Urinary bladder (tissue), 4 donors: ENCODE results near the gene FAM163A. TPM values are rescaled to one million over a fixed set of nuclear protein-coding genes. Genes with fewer than 3 reads are reported as not detected.
"Not testable (repeated sequence)": the region's sequence is repeated elsewhere in the genome, so short reads cannot be mapped to it uniquely, and the experiment has no call there.

Source experiments
- DNase-seq: peaks from one replicate; pipeline ENCODE4 v3.0.0-alpha.2; 2015; ENCODE audit errors: extremely low spot score
- H3K27ac ChIP-seq: one replicate; pipeline ENCODE4 v1.5.1; 2013; ENCODE audit warnings: low read depth, mild to moderate bottlenecking, moderate library complexity
- H3K36me3 ChIP-seq: one replicate; pipeline ENCODE4 v1.6.1; 2013; ENCODE audit warnings: mild to moderate bottlenecking, moderate library complexity; ENCODE audit not compliant: insufficient read depth
- H3K4me1 ChIP-seq: one replicate; pipeline ENCODE4 v1.6.1; 2013; ENCODE audit warnings: mild to moderate bottlenecking, moderate library complexity; ENCODE audit not compliant: insufficient read depth
- H3K4me3 ChIP-seq: one replicate; pipeline ENCODE4 v1.5.1; 2013; ENCODE audit warnings: low read depth, low read length
- WGBS: extraction: QIAGEN DNeasy Blood & Tissue Kit; methylation state at CpG from one replicate; pipeline ENCODE4 v1.1.7; 2013; 5-methylcytosine and 5-hydroxymethylcytosine counted together
- polyA plus RNA-seq: library from polyadenylated mRNA; stranded (reverse); fragments of 200-250 nt; gene quantifications from one replicate; pipeline ENCODE4 v1.2.3, GENCODE V29; 2013
- total RNA-seq: library from RNA; depleted of rRNA; stranded (reverse); fragments of >200 nt; gene quantifications from one replicate; pipeline ENCODE4 v1.2.3, GENCODE V29; 2014
- donor health status: healthy with polysubstance abuse.
- donor health status: healthy.

FAM163A gene
- total and polyA plus RNA-seq, 2 donors, result 0.30 to 0.53 TPM

DNA sequence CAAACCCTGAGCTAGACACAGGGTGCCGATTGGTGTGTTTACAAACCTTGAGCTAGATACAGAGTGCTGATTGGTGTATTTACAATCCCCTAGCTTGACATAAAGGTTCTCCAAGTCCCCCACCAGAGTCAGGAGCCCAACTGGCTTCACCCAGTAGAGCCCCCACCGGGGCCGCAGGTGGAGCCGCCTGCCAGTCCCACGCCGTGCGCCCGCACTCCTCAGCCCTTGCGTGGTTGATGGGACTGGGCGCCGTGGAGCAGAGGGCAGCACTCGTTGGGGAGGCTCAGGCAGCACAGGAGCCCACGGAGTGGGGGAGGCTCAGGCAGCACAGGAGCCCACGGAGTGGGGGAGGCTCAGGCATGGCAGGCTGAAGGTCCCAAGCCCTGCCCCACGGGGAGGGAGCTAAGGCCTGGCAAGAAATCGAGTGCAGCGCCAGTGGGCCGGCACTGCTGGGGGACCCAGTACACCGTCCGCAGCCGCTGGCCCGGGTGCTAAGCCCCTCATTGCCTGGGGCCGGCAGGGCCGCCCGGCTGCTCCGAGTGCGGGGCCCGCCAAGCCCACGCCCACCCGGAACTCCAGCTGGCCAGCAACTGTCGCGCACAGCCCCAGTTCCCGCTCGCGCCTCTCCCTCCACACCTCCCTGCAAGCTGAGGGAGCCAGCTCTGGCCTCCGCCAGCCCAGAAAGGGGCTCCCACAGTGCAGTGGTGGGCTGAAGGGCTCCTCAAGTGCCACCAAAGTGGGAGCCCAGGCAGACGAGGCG is 93.8 kb downstream of the FAM163A start:
- 97% methylated on average over 38 of the region's 38 CpGs for WGBS
- DNase-seq, result not testable (repeated sequence)

DNA sequence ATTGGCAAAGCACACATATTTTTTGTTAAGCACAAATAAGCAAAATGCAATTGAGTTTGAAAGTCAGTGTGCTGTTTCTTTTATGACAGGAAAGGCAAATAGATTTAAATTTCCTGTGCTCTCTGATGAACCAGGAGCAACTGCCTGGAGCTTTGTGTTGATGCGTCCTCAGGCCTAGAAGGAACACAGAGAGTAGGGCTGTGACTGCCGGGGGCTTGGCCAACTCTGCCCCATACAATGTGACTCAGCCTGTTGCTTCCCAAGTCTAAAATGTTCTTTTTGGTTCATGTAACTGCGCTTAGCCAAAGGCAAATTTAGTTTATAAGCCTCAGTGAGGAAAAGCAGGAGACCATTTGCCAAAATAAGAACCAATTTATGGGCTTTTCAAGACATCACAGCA is 97.0 kb downstream of the FAM163A start:
- no peaks in the 10 kb centered on the region for H3K4me1 ChIP-seq
- no peak overlapping the region for H3K27ac ChIP-seq
- H3K36me3 ChIP-seq, result peaks cover 2% of the 10 kb centered on the region
- no peak overlapping the region for H3K4me3 ChIP-seq
- DNase-seq, result no peak
- WGBS, result 84% methylated on average over 3 of the region's 3 CpGs

More for the DNA sequence above, 93.8 kb downstream of the FAM163A start:
- not testable (repeated sequence) for H3K27ac ChIP-seq, H3K36me3 ChIP-seq, H3K4me1 ChIP-seq, H3K4me3 ChIP-seq

DNA sequence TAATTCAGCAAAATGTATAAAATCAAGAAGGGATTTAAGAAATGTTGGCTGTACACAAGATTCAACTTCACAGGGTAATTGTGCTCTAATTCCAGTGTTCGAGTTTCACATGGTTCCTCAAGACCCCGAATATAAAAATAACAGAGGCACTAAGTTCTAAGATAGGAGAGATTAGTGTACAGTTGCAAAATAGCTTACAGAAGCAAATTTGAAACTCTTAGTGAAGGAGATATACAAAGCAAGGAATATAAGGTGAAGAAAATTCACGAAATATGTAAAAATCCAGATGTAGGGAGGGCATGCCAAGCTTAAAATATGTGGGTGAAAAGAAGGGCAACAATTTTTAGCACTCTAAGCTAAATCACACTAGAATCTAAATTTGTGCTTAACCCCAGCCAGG is 105.1 kb downstream of the FAM163A start:
- WGBS, result 90% methylated on average over 3 of the region's 3 CpGs
- H3K36me3 ChIP-seq, result peaks cover 13% of the 10 kb centered on the region

GRCh38 chr1:179853102-179853501 is 110.0 kb downstream of the FAM163A start:
- H3K4me3 ChIP-seq, result no peak overlapping the region
- no peak overlapping the region for H3K27ac ChIP-seq
- WGBS, result 92% methylated on average over 1 of the region's 1 CpG
- DNase-seq, result no peak
- H3K36me3 ChIP-seq, result peaks cover 7% of the 10 kb centered on the region
- no peaks in the 10 kb centered on the region for H3K4me1 ChIP-seq

More for the DNA sequence above, 105.1 kb downstream of the FAM163A start:
- H3K4me1 ChIP-seq, result no peaks in the 10 kb centered on the region
- no peak overlapping the region for H3K27ac ChIP-seq
- DNase-seq, result no peak
- H3K4me3 ChIP-seq, result no peak overlapping the region

GRCh38 chr1:179855831-179856230 is 112.7 kb downstream of the FAM163A start:
- DNase-seq, result not testable (repeated sequence)

DNA sequence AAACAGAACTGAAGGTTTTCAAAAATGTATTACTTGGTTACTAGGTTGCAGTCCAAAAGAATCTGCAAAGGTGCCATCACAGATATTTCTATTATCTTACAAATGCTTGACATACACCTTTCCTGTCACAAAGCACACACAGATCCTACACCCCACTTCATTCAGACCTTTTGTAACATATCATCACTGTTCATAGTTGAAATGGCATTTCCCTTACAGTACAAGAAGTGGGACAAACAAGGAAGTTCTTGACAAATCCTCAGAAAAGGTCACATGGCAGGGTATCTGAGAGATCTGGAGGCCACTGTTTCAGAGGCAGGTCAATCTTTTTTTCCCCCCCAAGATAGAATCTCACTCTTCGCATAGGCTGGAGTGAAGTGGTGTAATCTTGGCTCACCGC is 113.2 kb downstream of the FAM163A start:
- no peak for DNase-seq

More at GRCh38 chr1:179855831-179856230, 112.7 kb downstream of the FAM163A start:
- H3K36me3 ChIP-seq, H3K4me3 ChIP-seq, H3K27ac ChIP-seq, H3K4me1 ChIP-seq: not testable (repeated sequence)
- 94% methylated on average over 4 of the region's 4 CpGs for WGBS

GRCh38 chr1:179857009-179857408 is 113.9 kb downstream of the FAM163A start:
- 94% methylated on average over 4 of the region's 4 CpGs for WGBS
- Histone ChIP-seq H3K27ac (no peak overlapping the region), H3K4me1 (no peaks in the 10 kb centered on the region), H3K4me3 (no peak overlapping the region), H3K36me3 (no peaks in the 10 kb centered on the region)
- DNase-seq, result no peak

More for the DNA sequence above, 113.2 kb downstream of the FAM163A start:
- Histone ChIP-seq H3K4me1 (no peaks in the 10 kb centered on the region), H3K36me3 (no peaks in the 10 kb centered on the region), H3K27ac (no peak overlapping the region), H3K4me3 (no peak overlapping the region)
- WGBS, result 89% methylated on average over 2 of the region's 2 CpGs

- H3K4me3 ChIP-seq, result no peak overlapping the region
- DNase-seq, result no peak
These were observed 117.6 kb downstream of the FAM163A start for GRCh38 chr1:179860652-179861051.

DNA sequence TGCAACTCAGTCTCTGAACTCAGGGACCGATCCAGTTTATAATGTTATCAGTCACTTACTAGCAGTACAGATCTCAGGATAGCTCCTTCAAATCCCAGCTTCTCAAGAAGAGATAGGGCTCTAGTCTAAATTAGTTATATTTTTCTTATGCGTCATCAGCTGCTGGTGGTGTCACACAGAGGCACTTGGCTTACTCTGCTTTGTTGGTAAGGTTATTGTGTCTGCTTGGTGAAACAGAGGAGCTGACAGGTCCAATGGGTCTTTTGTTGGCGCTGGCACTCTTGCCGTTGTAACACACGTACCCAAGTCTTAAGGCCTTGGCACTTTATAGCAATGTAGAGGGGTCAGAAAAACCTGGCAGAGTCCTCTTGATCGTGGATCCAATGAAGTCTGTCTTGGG is 122.3 kb downstream of the FAM163A start:
- H3K4me3 ChIP-seq, result no peak overlapping the region
- no peaks in the 10 kb centered on the region for H3K36me3 ChIP-seq
- no peak overlapping the region for H3K27ac ChIP-seq
- no peaks in the 10 kb centered on the region for H3K4me1 ChIP-seq
- DNase-seq, result no peak
- 91% methylated on average over 6 of the region's 6 CpGs for WGBS

More at GRCh38 chr1:179860652-179861051, 117.6 kb downstream of the FAM163A start:
- H3K4me1 ChIP-seq, result no peaks in the 10 kb centered on the region
- no peaks in the 10 kb centered on the region for H3K36me3 ChIP-seq
- no peak overlapping the region for H3K27ac ChIP-seq
- 83% methylated on average over 3 of the region's 3 CpGs for WGBS

Other genes with a start within 250 kb of the FAM163A start
- gene NPHS2, start 167.3 kb upstream of the FAM163A start, total RNA-seq, result not detected
- 0.04 TPM for gene NPHS2, start 167.3 kb upstream of the FAM163A start, polyA plus RNA-seq
- 1.1 TPM for gene TDRD5, start 151.5 kb upstream of the FAM163A start, total RNA-seq
- 0.13 TPM for gene TDRD5, start 151.5 kb upstream of the FAM163A start, polyA plus RNA-seq
- 90.1 TPM for gene TOR1AIP2, start 134.5 kb downstream of the FAM163A start, total RNA-seq
- gene TOR1AIP2, start 134.5 kb downstream of the FAM163A start, polyA plus RNA-seq, result 9.6 TPM
- gene TOR1AIP1, start 139.0 kb downstream of the FAM163A start, total RNA-seq, result 104 TPM
- gene TOR1AIP1, start 139.0 kb downstream of the FAM163A start, polyA plus RNA-seq, result 85.9 TPM
- gene CEP350, start 211.5 kb downstream of the FAM163A start, total RNA-seq, result 110 TPM
- gene CEP350, start 211.5 kb downstream of the FAM163A start, polyA plus RNA-seq, result 13.0 TPM